ENCODE data around the gene UFM1.
A peak's percentile ranks its signal among the peaks of the same experiment; 100 is the strongest.
"Not testable (repeated sequence)": the region's sequence is repeated elsewhere in the genome, so short reads cannot be mapped to it uniquely, and the experiment has no call there.

The UFM1 gene

DNA sequence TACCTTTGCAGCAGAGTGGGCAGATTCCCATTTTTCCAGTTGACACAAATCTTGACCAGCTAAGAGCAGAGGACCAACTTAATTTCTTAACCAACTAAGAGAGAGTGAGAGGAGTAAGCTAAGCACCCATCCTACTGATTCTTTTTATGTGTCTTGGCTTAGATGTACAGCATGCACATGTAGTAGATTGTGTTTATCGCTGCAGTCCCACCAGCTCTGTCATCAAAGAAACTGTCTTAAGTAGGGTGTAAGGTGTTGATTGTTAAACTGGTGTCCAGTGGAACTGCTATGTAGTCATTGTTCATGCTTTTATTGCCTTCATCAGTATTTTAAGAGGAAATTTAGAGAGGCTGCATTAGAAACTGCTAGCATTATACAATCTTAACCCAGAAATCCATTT lies 9.0 kb upstream of the UFM1 start:
- no peaks in the 10 kb centered on the region for H3K36me3 ChIP-seq (ENCODE audit: insufficient read depth, low read depth, low read length)
- H3K9ac ChIP-seq (ENCODE audit: low read depth, low read length) = no peak overlapping the region
- no peaks in the 10 kb centered on the region for H3K27me3 ChIP-seq (ENCODE audit: insufficient read depth, low read length)
- no peaks in the 10 kb centered on the region for H3K9me3 ChIP-seq (ENCODE audit: insufficient read depth, low read depth, low read length)
- H3K4me3 ChIP-seq (ENCODE audit: low read length) = no peak overlapping the region
- peaks cover 10% of the 10 kb centered on the region for H3K4me1 ChIP-seq (ENCODE audit: insufficient read depth, low read length)
- H3K27ac ChIP-seq (ENCODE audit: low read length) = no peak overlapping the region

DNA sequence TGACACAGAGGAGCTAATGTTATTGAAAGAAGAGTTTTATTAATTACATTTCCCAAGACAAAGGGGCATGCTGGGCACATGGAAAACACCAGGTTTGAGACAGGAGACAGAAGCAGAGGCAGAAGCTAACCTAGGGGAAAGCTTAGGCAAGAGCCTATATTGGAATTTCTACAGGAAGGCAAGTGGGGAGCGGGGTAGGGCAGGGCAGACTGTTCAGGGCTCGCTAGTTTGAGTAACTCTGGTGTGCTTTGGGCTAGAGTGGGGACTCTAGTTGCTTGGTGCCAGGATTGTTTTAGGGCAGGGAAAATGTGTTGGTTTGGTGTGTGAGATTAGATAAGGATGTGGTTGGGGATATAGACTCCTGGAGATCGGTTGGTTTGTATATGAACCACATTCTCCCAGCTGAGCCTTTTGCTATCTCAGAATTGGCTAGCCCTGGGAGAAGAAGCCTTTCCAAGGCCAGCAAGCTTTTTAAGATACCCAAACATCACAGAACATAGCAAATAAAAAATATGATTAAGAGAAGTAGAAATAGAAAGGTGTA lies 8.4 kb upstream of the UFM1 start:
- Histone ChIP-seq H3K4me3 (ENCODE audit: low read length) (no peak overlapping the region), H3K27me3 (ENCODE audit: insufficient read depth, low read length) (no peaks in the 10 kb centered on the region), H3K27ac (ENCODE audit: low read length) (no peak overlapping the region), H3K36me3 (ENCODE audit: insufficient read depth, low read depth, low read length) (no peaks in the 10 kb centered on the region), H3K9me3 (ENCODE audit: insufficient read depth, low read depth, low read length) (no peaks in the 10 kb centered on the region), H3K9ac (ENCODE audit: low read depth, low read length) (no peak overlapping the region), H3K4me1 (ENCODE audit: insufficient read depth, low read length) (peaks cover 8% of the 10 kb centered on the region)

DNA sequence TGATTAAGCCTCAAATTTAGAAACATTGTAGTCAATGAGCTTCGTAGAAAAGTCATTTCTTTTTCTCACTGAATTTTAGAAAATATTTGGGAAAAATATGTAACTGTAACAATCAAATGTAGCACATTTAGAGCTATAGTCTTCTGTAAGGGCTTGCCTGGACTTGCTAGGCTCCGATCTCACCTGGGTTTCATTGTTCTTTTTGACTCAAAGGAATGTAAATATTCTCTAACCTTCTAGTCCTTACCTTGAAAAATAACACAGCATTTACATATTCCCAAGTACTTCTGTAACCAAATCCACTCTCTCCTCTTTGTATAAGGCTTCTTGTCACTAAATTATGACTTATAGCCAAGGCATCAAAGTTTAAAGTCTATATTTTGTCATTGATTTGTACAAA lies 2.9 kb upstream of the UFM1 start:
- Histone ChIP-seq H3K27me3 (ENCODE audit: insufficient read depth, low read length) (no peaks in the 10 kb centered on the region), H3K4me1 (ENCODE audit: insufficient read depth, low read length) (peaks cover 25% of the 10 kb centered on the region), H3K27ac (ENCODE audit: low read length) (no peak overlapping the region), H3K36me3 (ENCODE audit: insufficient read depth, low read depth, low read length) (peaks cover 9% of the 10 kb centered on the region), H3K9ac (ENCODE audit: low read depth, low read length) (0 out of 2 replicates have a peak overlapping the region, but pooled peaks have one; percentile 7), H3K4me3 (ENCODE audit: low read length) (peak overlapping the region; percentile 38; the same call in 1 of the 2 replicates), H3K9me3 (ENCODE audit: insufficient read depth, low read depth, low read length) (no peaks in the 10 kb centered on the region)

DNA sequence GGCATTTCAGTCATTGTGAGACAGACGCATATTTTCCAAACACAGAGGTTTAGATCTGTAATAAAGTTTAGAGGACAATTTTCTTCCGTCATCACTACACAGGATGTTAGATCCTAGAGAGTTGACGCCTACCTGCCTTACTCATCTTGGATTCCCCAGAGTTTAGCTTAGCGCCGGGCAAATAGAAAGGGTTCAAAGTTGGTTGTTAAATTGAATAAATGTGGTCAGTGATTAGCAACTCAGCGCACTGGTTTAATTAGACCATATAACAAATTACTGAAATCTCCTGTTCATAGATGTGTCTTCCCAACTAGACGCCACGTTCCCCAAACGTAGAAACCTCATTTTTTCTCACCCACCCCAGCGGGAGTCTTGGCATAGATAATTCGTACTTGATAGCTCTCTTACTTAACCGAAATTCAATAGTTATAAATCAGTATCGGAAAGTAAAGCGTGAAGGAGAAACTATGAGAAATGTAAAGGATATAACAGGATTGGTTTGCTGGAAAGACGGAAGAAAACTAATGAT lies 726 bp upstream of the UFM1 start:
- peaks cover 25% of the 10 kb centered on the region for H3K4me1 ChIP-seq (ENCODE audit: insufficient read depth, low read length)
- H3K36me3 ChIP-seq (ENCODE audit: insufficient read depth, low read depth, low read length) = peaks cover 26% of the 10 kb centered on the region
- H3K27me3 ChIP-seq (ENCODE audit: insufficient read depth, low read length) = no peaks in the 10 kb centered on the region
- no peaks in the 10 kb centered on the region for H3K9me3 ChIP-seq (ENCODE audit: insufficient read depth, low read depth, low read length)
- peak overlapping the region; percentile 94 for H3K4me3 ChIP-seq (ENCODE audit: low read length)
- H3K27ac ChIP-seq (ENCODE audit: low read length) = no peak overlapping the region
- peak overlapping the region; percentile 13; the same call in 1 of the 2 replicates for H3K9ac ChIP-seq (ENCODE audit: low read depth, low read length)

- H3K4me1 ChIP-seq (ENCODE audit: insufficient read depth, low read length) = peaks cover 25% of the 10 kb centered on the region
- H3K27me3 ChIP-seq (ENCODE audit: insufficient read depth, low read length) = no peaks in the 10 kb centered on the region
- peak overlapping the region; percentile 34 for H3K27ac ChIP-seq (ENCODE audit: low read length)
- no peaks in the 10 kb centered on the region for H3K9me3 ChIP-seq (ENCODE audit: insufficient read depth, low read depth, low read length)
- H3K9ac ChIP-seq (ENCODE audit: low read depth, low read length) = peak overlapping the region; percentile 88
- peak overlapping the region; percentile 94 for H3K4me3 ChIP-seq (ENCODE audit: low read length)
- H3K36me3 ChIP-seq (ENCODE audit: insufficient read depth, low read depth, low read length) = peaks cover 38% of the 10 kb centered on the region
Measured at GRCh38 chr13:38350114-38350617, 515 bp downstream of the UFM1 start.

GRCh38 chr13:38355595-38356119 lies 6.0 kb downstream of the UFM1 start:
- no peak overlapping the region for H3K4me3 ChIP-seq (ENCODE audit: low read length)
- H3K36me3 ChIP-seq (ENCODE audit: insufficient read depth, low read depth, low read length) = peaks cover 78% of the 10 kb centered on the region
- no peaks in the 10 kb centered on the region for H3K9me3 ChIP-seq (ENCODE audit: insufficient read depth, low read depth, low read length)
- 0 out of 2 replicates have a peak, but pooled peaks cover 2% of the 10 kb centered on the region for H3K4me1 ChIP-seq (ENCODE audit: insufficient read depth, low read length)
- H3K27me3 ChIP-seq (ENCODE audit: insufficient read depth, low read length) = no peaks in the 10 kb centered on the region
- no peak overlapping the region for H3K27ac ChIP-seq (ENCODE audit: low read length)
- no peak overlapping the region for H3K9ac ChIP-seq (ENCODE audit: low read depth, low read length)

- H3K9me3 ChIP-seq (ENCODE audit: insufficient read depth, low read depth, low read length) = no peaks in the 10 kb centered on the region
- no peaks in the 10 kb centered on the region for H3K27me3 ChIP-seq (ENCODE audit: insufficient read depth, low read length)
- H3K4me3 ChIP-seq (ENCODE audit: low read length) = no peak overlapping the region
- H3K36me3 ChIP-seq (ENCODE audit: insufficient read depth, low read depth, low read length) = peaks cover 79% of the 10 kb centered on the region
- no peak overlapping the region for H3K9ac ChIP-seq (ENCODE audit: low read depth, low read length)
- no peak overlapping the region for H3K27ac ChIP-seq (ENCODE audit: low read length)
- H3K4me1 ChIP-seq (ENCODE audit: insufficient read depth, low read length) = no peaks in the 10 kb centered on the region
Measured at GRCh38 chr13:38358684-38359083, 9.0 kb downstream of the UFM1 start.

DNA sequence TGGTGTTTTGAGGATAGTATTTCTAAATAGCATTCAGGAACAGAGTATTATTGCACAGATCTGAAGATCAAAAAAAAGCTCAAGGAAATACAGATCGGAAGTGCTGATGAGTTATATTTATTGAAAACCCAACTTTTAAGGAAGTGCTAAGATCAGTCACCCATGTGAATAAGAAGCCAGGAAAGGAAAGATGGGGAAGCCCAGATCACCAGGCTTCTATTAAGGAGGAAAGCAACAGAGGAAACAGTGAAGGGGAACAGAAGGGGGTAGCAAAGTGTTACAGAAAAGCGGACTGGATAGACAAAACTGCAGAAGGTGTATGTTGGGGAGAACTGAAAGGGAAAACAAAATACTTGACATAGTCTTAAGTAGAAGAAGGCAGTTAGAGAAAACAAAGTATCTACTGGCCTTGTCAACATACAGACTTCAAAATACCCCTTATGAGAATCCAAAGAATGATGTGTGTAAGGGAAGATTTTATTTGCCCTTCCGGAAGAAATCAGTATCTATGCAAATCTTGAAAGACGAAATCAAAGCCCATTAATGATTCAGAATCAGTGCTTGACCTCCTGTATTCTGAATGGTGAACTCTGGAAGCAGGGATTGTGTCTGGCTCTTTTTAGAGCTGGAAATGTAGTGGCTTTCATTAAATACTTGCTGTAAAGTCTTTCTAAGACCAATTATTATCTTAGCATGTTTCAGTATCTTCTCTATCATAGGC lies 12.1 kb downstream of the UFM1 start:
- H3K36me3 ChIP-seq (ENCODE audit: insufficient read depth, low read depth, low read length) = peaks cover 51% of the 10 kb centered on the region
- H3K9ac ChIP-seq (ENCODE audit: low read depth, low read length) = no peak overlapping the region
- H3K9me3 ChIP-seq (ENCODE audit: insufficient read depth, low read depth, low read length) = no peaks in the 10 kb centered on the region
- H3K4me1 ChIP-seq (ENCODE audit: insufficient read depth, low read length) = no peaks in the 10 kb centered on the region
- no peaks in the 10 kb centered on the region for H3K27me3 ChIP-seq (ENCODE audit: insufficient read depth, low read length)
- no peak overlapping the region for H3K4me3 ChIP-seq (ENCODE audit: low read length)
- no peak overlapping the region for H3K27ac ChIP-seq (ENCODE audit: low read length)

GRCh38 chr13:38363219-38363618 lies 13.6 kb downstream of the UFM1 start:
- Histone ChIP-seq H3K4me3 (ENCODE audit: low read length) (no peak overlapping the region), H3K9me3 (ENCODE audit: insufficient read depth, low read depth, low read length) (no peaks in the 10 kb centered on the region), H3K9ac (ENCODE audit: low read depth, low read length) (no peak overlapping the region), H3K4me1 (ENCODE audit: insufficient read depth, low read length) (no peaks in the 10 kb centered on the region), H3K27ac (ENCODE audit: low read length) (no peak overlapping the region), H3K27me3 (ENCODE audit: insufficient read depth, low read length) (no peaks in the 10 kb centered on the region), H3K36me3 (ENCODE audit: insufficient read depth, low read depth, low read length) (peaks cover 40% of the 10 kb centered on the region)

DNA sequence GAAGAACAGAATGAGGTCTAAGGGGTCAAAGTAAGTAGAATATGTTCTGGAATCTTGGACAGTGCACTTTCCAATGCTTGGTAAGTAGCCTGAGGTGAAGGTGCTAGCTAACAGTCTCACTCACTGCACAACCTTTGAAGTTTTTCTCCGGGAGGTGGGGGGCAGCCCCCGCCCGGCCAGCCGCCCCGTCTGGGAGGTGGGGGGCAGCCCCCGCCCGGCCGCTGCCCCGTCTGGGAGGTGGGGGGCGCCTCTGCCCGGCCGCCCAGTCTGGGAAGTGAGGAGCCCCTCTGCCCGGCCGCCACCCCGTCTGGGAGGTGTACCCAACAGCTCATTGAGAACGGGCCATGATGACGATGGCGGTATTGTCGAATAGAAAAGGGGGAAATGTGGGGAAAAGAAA lies 14.1 kb downstream of the UFM1 start:
- H3K9ac ChIP-seq (ENCODE audit: low read depth, low read length); H3K27me3 ChIP-seq (ENCODE audit: insufficient read depth, low read length); H3K4me1 ChIP-seq (ENCODE audit: insufficient read depth, low read length); H3K9me3 ChIP-seq (ENCODE audit: insufficient read depth, low read depth, low read length); H3K27ac ChIP-seq (ENCODE audit: low read length); H3K4me3 ChIP-seq (ENCODE audit: low read length): not testable (repeated sequence)
- peaks cover 40% of the 10 kb centered on the region for H3K36me3 ChIP-seq (ENCODE audit: insufficient read depth, low read depth, low read length)

GRCh38 chr13:38365661-38366060 lies 16.0 kb downstream of the UFM1 start:
- Histone ChIP-seq H3K9me3 (ENCODE audit: insufficient read depth, low read depth, low read length) (no peaks in the 10 kb centered on the region), H3K4me1 (ENCODE audit: insufficient read depth, low read length) (no peaks in the 10 kb centered on the region), H3K27me3 (ENCODE audit: insufficient read depth, low read length) (no peaks in the 10 kb centered on the region), H3K9ac (ENCODE audit: low read depth, low read length) (no peak overlapping the region), H3K36me3 (ENCODE audit: insufficient read depth, low read depth, low read length) (peaks cover 24% of the 10 kb centered on the region), H3K27ac (ENCODE audit: low read length) (no peak overlapping the region), H3K4me3 (ENCODE audit: low read length) (no peak overlapping the region)
